Colon (tissue), 2 donors: ENCODE measurements around the gene MCRIP2.

ENCODE experiments used
- FAIRE-seq: peaks from 2 replicates; lab custom pipeline; 2012; peaks lifted over from hg19 to GRCh38; lab: Jason Lieb, UNC
- donor health status: control.
- donor health status: control.

The MCRIP2 gene

DNA sequence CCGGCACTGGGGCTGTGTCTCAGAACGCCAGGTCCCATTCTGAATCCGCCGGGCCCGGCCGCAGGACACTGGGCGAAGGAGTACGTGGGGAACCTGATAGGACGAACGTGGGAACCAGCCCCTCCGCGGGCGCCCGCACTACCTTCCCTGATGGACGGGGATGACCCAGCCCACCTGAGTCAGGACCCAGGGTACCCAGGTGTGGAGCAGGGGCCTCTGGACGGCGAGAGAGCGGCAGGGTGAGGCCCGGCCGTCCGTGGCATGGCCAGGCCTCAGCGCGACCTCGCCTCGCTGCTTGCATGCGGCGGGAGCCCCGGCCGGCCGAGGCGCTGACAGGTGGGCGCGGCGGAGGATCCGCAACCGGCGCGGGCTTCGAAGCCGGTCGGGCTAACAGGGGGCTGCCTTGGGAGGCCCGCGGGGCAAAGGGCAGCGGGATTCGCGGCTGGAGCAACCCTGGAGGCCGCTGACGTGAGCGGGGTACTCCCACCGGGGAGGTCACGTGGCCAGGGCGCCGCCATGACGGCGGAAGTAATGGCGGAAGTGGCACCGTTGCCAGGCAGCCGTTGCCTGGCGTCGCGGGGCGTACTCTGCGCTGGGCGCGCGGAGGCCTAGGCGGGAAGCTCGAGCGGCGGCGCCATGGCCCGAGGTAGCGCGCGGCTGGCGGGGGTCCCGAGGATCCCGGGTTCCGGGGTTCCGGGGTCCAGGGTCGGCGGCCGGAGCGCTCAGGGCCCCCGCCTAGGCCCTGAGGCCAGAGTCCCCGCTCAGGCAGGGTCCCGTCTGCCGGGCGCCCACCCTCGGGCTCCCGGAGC is 7.4 kb downstream of the MCRIP2 start, which contains the start of gene WDR90:
Gene WDR90 (plus strand): TSS at position 585 of the 809 bp plus-strand sequence. CDS start 52 bp downstream, at position 637.
- no peak for FAIRE-seq

- FAIRE-seq: no peak
Measured at GRCh38 chr16:649631-650030, 8.0 kb downstream of the MCRIP2 start.

- no peak for FAIRE-seq
Measured at GRCh38 chr16:651844-652243, 10.2 kb downstream of the MCRIP2 start.

DNA sequence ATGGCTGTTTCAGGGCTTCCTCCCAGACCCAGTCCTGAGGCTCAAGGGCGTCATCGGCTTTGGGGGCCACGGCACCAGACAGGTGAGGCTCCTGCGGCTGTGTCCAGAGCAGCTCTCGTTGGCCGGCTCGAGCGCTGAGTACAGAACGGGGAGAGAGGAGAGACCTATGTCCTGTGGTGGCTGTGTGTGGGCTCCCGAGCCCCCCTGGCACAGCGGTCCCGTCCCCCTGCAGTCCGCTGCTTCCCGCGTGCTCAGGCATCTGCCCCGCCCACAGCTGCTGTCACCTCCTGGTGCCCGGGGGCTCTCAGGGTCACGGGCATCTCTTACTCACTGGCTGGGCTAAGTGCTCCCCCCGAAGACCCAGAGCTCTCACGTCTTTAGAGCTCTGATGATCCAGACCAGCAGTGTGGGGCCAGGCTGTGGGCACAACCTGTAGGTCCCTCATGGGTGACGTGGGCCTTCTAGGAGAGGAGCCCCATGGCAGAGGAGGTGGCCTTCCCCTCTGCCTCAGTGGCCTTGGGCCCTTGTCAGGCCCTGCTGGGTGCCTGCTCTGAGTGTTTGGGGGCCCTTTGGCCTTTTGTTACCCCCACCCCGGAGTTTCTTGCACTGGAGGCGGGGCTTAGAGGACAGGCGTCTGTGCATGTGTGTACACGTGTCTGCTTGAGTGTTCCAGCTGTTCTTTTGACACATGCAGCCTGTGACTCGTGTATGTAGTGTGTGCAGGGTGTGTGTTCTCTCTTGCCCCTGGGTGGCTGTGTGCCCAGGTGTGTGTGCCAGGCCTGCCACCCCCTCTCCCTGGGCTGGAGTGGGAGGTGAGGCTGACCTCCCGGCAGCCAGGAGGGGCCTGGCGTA is 11.1 kb downstream of the MCRIP2 start:
- FAIRE-seq: no peak

DNA sequence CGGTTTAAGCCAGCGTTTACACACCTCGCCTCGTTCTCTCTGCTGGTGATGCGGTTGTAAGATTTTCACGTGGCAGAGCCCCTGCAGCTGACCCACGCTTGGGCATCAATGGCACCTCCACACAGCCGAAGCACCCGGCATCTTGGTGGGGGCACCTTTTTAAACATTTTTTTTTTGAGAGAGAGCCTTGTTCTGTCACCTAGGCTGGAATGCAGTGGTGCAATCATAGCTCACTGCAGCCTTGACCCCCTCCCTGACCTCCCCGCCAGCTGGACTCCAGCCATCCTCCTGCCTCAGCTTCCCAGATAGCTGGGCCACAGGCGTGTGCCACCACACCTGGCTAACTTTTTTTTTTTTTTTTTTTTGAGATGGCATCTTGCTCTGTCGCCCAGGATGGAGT is 12.4 kb downstream of the MCRIP2 start:
- no peak for FAIRE-seq

- FAIRE-seq: no peak
Measured at GRCh38 chr16:657487-657886, 15.9 kb downstream of the MCRIP2 start.

DNA sequence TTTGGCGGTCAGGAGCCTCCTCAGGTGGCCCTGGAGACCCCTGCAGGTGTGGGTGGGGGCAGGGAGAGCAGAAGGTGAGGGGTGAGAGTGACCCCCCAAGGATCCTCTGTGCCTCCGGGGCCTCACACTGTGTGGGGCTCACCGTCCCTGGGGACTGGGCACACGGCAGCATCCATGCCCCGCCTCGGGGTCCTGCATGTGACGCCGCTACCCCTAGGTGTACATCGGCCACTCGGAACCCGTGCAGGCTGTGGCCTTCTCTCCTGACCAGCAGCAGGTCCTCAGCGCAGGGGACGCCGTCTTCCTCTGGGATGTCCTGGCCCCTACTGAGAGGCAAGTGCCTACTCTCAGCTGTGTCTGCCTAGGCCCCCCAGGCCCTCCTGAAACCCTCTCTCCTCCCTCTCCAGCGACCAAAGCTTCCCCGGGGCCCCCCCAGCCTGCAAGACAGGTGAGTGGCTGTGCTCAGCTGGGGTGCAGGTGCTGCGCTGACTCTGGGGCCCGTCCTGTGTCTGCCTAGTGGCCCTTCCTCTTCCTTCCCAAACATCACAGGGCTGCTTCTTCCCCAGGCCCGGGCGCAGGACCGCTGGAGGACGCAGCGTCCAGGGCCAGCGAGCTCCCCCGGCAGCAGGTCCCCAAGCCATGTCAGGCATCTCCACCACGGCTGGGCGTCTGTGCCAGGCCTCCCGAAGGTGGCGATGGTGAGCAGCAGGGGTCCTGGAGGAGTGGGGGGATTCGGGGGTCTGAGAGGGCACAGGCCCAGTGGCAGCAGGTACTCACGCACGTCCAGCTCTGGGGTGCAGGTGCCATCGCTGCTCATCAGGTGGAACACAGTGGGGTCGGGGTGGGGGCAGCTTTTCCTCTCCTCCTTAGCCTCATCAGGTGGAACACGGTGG is 17.3 kb downstream of the MCRIP2 start:
- no peak for FAIRE-seq

DNA sequence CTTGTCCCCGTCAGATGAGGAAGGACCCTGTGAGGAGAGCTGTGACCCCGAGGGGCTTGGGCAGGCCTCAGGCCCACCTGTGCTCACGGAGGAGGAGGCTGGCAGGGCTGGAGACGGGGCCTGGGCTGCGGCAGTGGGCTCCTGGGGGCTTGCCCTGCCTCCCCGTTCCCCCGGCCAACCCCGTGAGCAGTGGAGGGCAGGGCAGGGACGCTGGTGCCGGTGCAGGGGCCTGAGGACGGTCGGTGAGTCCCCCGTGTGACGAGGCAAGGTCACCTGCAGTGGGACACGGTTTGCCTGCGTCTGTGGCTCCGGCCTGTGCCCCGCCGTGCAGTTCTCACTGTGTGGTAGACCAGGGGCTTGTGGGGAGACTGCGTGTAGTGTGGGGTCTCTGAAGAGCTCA is 18.0 kb downstream of the MCRIP2 start:
- no peak for FAIRE-seq

- no peak for FAIRE-seq
Measured at GRCh38 chr16:660132-660458, 18.5 kb downstream of the MCRIP2 start.

DNA sequence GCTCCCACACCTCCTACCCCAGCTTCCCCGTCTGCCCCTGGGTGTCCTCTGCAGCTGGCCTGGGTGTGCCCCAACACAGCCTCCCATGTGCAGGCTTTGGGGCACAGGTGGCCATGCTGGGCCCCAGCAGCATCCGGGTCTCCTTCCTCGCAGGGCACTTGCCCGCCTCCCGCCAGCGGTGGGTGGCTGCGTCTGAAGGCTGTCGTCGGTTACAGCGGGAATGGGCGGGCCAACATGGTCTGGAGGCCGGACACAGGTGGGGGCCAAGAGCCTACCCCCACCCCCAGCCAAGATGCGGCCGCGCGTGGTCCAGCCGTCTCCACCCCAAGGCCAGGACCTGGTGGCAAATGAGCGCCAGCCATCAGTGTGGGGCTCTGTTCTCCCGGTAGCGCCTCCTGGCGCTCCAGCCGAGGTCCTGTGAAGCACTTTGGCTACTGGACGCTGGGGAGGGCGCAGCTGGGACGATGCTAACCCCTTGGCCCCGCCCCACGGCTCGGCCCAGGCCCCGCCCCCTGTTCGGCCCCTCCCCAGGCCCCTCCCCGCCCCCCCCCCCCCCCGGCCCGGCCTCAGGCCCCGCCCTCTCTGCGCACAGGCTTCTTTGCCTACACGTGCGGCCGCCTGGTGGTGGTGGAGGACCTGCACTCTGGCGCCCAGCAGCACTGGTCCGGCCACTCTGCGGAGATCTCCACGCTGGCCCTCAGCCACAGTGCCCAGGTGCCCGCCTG is 19.0 kb downstream of the MCRIP2 start:
- FAIRE-seq: no peak

GRCh38 chr16:661184-661821 is 19.7 kb downstream of the MCRIP2 start:
- no peak for FAIRE-seq

GRCh38 chr16:662095-662494 is 20.5 kb downstream of the MCRIP2 start:
- FAIRE-seq: no peak

DNA sequence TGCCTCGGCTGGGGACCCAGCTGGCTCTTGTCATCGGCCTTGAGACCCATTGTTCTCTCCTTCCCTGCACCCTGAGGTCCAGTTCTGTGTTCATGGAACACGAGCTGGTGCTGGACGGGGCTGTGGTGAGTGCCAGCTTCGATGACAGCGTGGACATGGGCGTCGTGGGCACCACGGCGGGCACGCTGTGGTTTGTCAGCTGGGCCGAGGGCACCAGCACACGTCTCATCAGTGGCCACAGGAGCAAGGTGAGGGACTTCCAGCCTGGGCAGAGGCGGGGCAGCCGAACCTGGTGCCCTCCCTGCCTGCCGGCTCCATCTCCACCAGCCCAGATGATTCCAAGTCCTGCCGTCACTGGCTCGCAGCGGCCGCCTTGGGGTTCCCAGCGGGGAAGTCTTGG is 21.0 kb downstream of the MCRIP2 start:
- no peak for FAIRE-seq

GRCh38 chr16:666572-666971 is 24.9 kb downstream of the MCRIP2 start:
- no peak for FAIRE-seq

DNA sequence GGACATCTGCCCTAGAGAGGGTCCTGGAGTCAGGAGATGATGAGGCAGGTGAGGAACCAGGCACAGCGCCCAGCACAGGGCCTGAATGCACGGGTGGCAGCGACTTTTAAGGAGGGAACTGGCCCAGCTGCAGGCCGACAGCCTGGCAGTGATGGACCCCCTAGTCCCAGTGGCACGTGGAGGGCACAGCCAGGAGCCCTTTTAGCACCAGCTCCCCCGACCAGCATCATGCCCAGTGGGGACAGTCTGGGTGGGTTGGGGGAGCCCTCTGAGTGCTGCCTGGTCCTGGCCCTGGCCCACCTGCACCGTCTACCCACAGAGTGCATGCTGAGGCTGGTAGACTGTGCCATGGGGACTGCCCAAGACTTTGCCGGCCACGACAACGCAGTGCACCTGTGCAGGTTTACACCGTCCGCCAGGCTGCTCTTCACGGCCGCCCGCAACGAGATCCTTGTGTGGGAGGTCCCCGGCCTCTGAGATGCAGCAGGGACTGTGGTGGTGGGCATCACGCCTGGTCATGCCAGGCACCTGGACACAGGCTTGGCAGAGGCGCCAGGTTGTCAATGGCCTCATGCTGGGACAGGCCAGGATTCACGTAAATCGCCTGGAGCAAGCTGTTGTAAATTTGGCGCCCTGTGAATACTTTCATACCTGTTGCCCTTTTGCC is 25.6 kb downstream of the MCRIP2 start:
- FAIRE-seq: no peak

- no peak for FAIRE-seq
Measured at GRCh38 chr16:667780-668518, 26.3 kb downstream of the MCRIP2 start, which contains the start of gene RHOT2. RHOT2 (plus strand) TSS chr16:668132; CDS start chr16:668200, 68 bp downstream.

- FAIRE-seq: no peak
Measured at GRCh38 chr16:668519-669171, 27.0 kb downstream of the MCRIP2 start.

- FAIRE-seq: no peak
Measured at GRCh38 chr16:669666-670065, 28.0 kb downstream of the MCRIP2 start.
